Neural cell (in vitro differentiated cells): ENCODE data around the gene SLC12A9.

Experiments used
- CTCF ChIP-seq: fragments of 450-650 bp; IDR thresholded peaks from 2 replicates; pipeline ENCODE4 v1.5.1; 2014; ENCODE audit warnings: antibody characterized with exemption, mild to moderate bottlenecking, moderate library complexity; ENCODE audit not compliant: poor library complexity, severe bottlenecking
- POLR2AphosphoS5 ChIP-seq: IDR thresholded peaks from 2 replicates; pipeline ENCODE4 v1.6.1; 2012
- TAF1 ChIP-seq: IDR thresholded peaks from 2 replicates; pipeline ENCODE4 v1.6.1; 2012; ENCODE audit warnings: low read depth

- TF ChIP-seq POLR2AphosphoS5 (no peak), CTCF (no peak), TAF1 (no peak)
Measured at GRCh38 chr7:100867040-100867775, 14.7 kb downstream of the SLC12A9 start, which contains the start of gene TRIP6.
